Measurements from ENCODE around the gene EGF. TPM values are rescaled to one million over a fixed set of nuclear protein-coding genes. Genes with fewer than 3 reads are reported as not detected.

Gene EGF
- total RNA-seq, 2 experiments from 2014 or later, result not detected

GRCh38 chr4:109972786-109973528 lies 60.3 kb downstream of the EGF start:
- ChIA-PET CTCF (interaction anchor here (0.9 kb wide), 1 partner anchor 540 kb away, joined by 3 read pairs; no protein-coding TSS in a partner anchor), POLR2A (no interaction called here)
- Mint-ChIP-seq H3K27ac (no peak overlapping the region), H3K9me3 (ENCODE audit: insufficient read depth) (no peaks in the 10 kb centered on the region), H3K36me3 (ENCODE audit: low read depth) (peaks cover 2% of the 10 kb centered on the region), H3K4me3 (no peak overlapping the region), H3K4me1 (ENCODE audit: low read depth) (peaks cover 25% of the 10 kb centered on the region), H3K27me3 (ENCODE audit: low read depth) (peaks cover 20% of the 10 kb centered on the region)
- DNase-seq, result no peak
- no peak for ATAC-seq

GRCh38 chr4:109973529-109973905 lies 60.8 kb downstream of the EGF start:
- peaks cover 2% of the 10 kb centered on the region for H3K36me3 Mint-ChIP-seq (ENCODE audit: low read depth)
- peaks cover 25% of the 10 kb centered on the region for H3K4me1 Mint-ChIP-seq (ENCODE audit: low read depth)
- ATAC-seq, result no peak

GRCh38 chr4:109976189-109976588 lies 63.5 kb downstream of the EGF start:
- H3K27ac Mint-ChIP-seq, result no peak overlapping the region
- ChIA-PET POLR2A (no interaction called here), CTCF (interaction anchor here (0.9 kb wide), 1 partner anchor 548 kb away, joined by 3 read pairs; no protein-coding TSS in a partner anchor)
- DNase-seq (no peak), ATAC-seq (no peak)
- H3K9me3 Mint-ChIP-seq (ENCODE audit: insufficient read depth), result no peaks in the 10 kb centered on the region
- no peak overlapping the region for H3K4me3 Mint-ChIP-seq
- no peaks in the 10 kb centered on the region for H3K36me3 Mint-ChIP-seq (ENCODE audit: low read depth)
- peaks cover 44% of the 10 kb centered on the region for H3K27me3 Mint-ChIP-seq (ENCODE audit: low read depth)
- peaks cover 10% of the 10 kb centered on the region for H3K4me1 Mint-ChIP-seq (ENCODE audit: low read depth)

More at GRCh38 chr4:109973529-109973905, 60.8 kb downstream of the EGF start:
- no peak for DNase-seq
- Mint-ChIP-seq H3K27ac (no peak overlapping the region), H3K9me3 (ENCODE audit: insufficient read depth) (no peaks in the 10 kb centered on the region), H3K27me3 (ENCODE audit: low read depth) (peaks cover 23% of the 10 kb centered on the region), H3K4me3 (no peak overlapping the region)
- POLR2A ChIA-PET, result no interaction called here
- CTCF ChIA-PET, result no interaction called here

- Mint-ChIP-seq H3K36me3 (ENCODE audit: low read depth) (no peaks in the 10 kb centered on the region), H3K4me3 (no peak overlapping the region), H3K27me3 (ENCODE audit: low read depth) (peaks cover 46% of the 10 kb centered on the region), H3K9me3 (ENCODE audit: insufficient read depth) (no peaks in the 10 kb centered on the region), H3K4me1 (ENCODE audit: low read depth) (peaks cover 5% of the 10 kb centered on the region), H3K27ac (no peak overlapping the region)
- ATAC-seq, result no peak
- ChIA-PET POLR2A (no interaction called here), CTCF (interaction anchor here (1.1 to 2.0 kb wide), 4 partner anchors 9 to 552 kb away, joined by 3 to 10 read pairs (median 4); partner anchors contain the start of gene SEC24B)
- no peak for DNase-seq
These were observed 65.3 kb downstream of the EGF start for GRCh38 chr4:109977854-109978501.

GRCh38 chr4:109978704-109979454 lies 66.2 kb downstream of the EGF start:
- Mint-ChIP-seq H3K4me3 (no peak overlapping the region), H3K9me3 (ENCODE audit: insufficient read depth) (no peaks in the 10 kb centered on the region), H3K27ac (no peak overlapping the region), H3K27me3 (ENCODE audit: low read depth) (peaks cover 44% of the 10 kb centered on the region), H3K36me3 (ENCODE audit: low read depth) (no peaks in the 10 kb centered on the region), H3K4me1 (ENCODE audit: low read depth) (no peaks in the 10 kb centered on the region)
- ChIA-PET CTCF (interaction anchor here (1.1 to 2.0 kb wide), 3 partner anchors 10 to 552 kb away, joined by 3 to 10 read pairs (median 4); partner anchors contain the start of gene SEC24B), POLR2A (no interaction called here)
- no peak for ATAC-seq
- no peak for DNase-seq

- ChIA-PET POLR2A (no interaction called here), CTCF (interaction anchor here (0.9 kb wide), 1 partner anchor 557 kb away, joined by 5 read pairs; no protein-coding TSS in a partner anchor)
- DNase-seq (no peak), ATAC-seq (no peak)
- no peaks in the 10 kb centered on the region for H3K4me1 Mint-ChIP-seq (ENCODE audit: low read depth)
- no peak overlapping the region for H3K27ac Mint-ChIP-seq
- H3K36me3 Mint-ChIP-seq (ENCODE audit: low read depth), result no peaks in the 10 kb centered on the region
- H3K9me3 Mint-ChIP-seq (ENCODE audit: insufficient read depth), result no peaks in the 10 kb centered on the region
- peaks cover 40% of the 10 kb centered on the region for H3K27me3 Mint-ChIP-seq (ENCODE audit: low read depth)
- H3K4me3 Mint-ChIP-seq, result no peak overlapping the region
These were observed 67.4 kb downstream of the EGF start for GRCh38 chr4:109979920-109980717.

GRCh38 chr4:109981936-109982335 lies 69.3 kb downstream of the EGF start:
- Mint-ChIP-seq H3K4me1 (ENCODE audit: low read depth) (no peaks in the 10 kb centered on the region), H3K27me3 (ENCODE audit: low read depth) (peaks cover 38% of the 10 kb centered on the region), H3K9me3 (ENCODE audit: insufficient read depth) (no peaks in the 10 kb centered on the region), H3K4me3 (no peak overlapping the region), H3K36me3 (ENCODE audit: low read depth) (no peaks in the 10 kb centered on the region), H3K27ac (no peak overlapping the region)
- ATAC-seq (no peak), DNase-seq (no peak)
- CTCF ChIA-PET, result interaction anchor here (1.2 to 1.5 kb wide), 2 partner anchors 18 to 570 kb away, joined by 3 to 7 read pairs; no protein-coding TSS in a partner anchor
- POLR2A ChIA-PET, result interaction anchor here (0.6 kb wide), 1 partner anchor 517 kb away, joined by 3 read pairs; no protein-coding TSS in a partner anchor

- H3K27ac Mint-ChIP-seq, result no peak overlapping the region
- ATAC-seq, result no peak
- H3K9me3 Mint-ChIP-seq (ENCODE audit: insufficient read depth), result no peaks in the 10 kb centered on the region
These were observed 69.8 kb downstream of the EGF start for GRCh38 chr4:109982521-109982920.

GRCh38 chr4:109985993-109986974 lies 73.6 kb downstream of the EGF start:
- no peak overlapping the region for H3K27ac Mint-ChIP-seq
- H3K27me3 Mint-ChIP-seq (ENCODE audit: low read depth), result peaks cover 15% of the 10 kb centered on the region
- ChIA-PET CTCF (no interaction called here), POLR2A (no interaction called here)
- no peaks in the 10 kb centered on the region for H3K36me3 Mint-ChIP-seq (ENCODE audit: low read depth)
- DNase-seq, result no peak
- ATAC-seq, result no peak
- H3K4me1 Mint-ChIP-seq (ENCODE audit: low read depth), result peaks cover 8% of the 10 kb centered on the region
- H3K9me3 Mint-ChIP-seq (ENCODE audit: insufficient read depth), result no peaks in the 10 kb centered on the region
- no peak overlapping the region for H3K4me3 Mint-ChIP-seq

More at GRCh38 chr4:109982521-109982920, 69.8 kb downstream of the EGF start:
- ChIA-PET POLR2A (no interaction called here), CTCF (interaction anchor here (1.0 to 1.5 kb wide), 3 partner anchors 12 to 570 kb away, joined by 3 to 7 read pairs (median 3); no protein-coding TSS in a partner anchor)
- Mint-ChIP-seq H3K4me3 (no peak overlapping the region), H3K4me1 (ENCODE audit: low read depth) (no peaks in the 10 kb centered on the region), H3K36me3 (ENCODE audit: low read depth) (no peaks in the 10 kb centered on the region), H3K27me3 (ENCODE audit: low read depth) (peaks cover 38% of the 10 kb centered on the region)
- no peak for DNase-seq

GRCh38 chr4:109989044-109989443 lies 76.4 kb downstream of the EGF start:
- Mint-ChIP-seq H3K27me3 (ENCODE audit: low read depth) (peaks cover 12% of the 10 kb centered on the region), H3K4me1 (ENCODE audit: low read depth) (peaks cover 10% of the 10 kb centered on the region), H3K4me3 (no peak overlapping the region), H3K9me3 (ENCODE audit: insufficient read depth) (no peaks in the 10 kb centered on the region), H3K36me3 (ENCODE audit: low read depth) (no peaks in the 10 kb centered on the region), H3K27ac (no peak overlapping the region)
- ChIA-PET POLR2A (no interaction called here), CTCF (interaction anchor here (1.4 kb wide), 1 partner anchor 9 kb away, joined by 6 read pairs; no protein-coding TSS in a partner anchor)
- DNase-seq (no peak), ATAC-seq (no peak)
